Fibroblast of lung (primary cell): ENCODE results near the gene TMEM248. TPM values are rescaled to one million over a fixed set of nuclear protein-coding genes. Genes with fewer than 3 reads are reported as not detected.
"Not testable (repeated sequence)": the region's sequence is repeated elsewhere in the genome, so short reads cannot be mapped to it uniquely, and the experiment has no call there.

Experiments used
- DNase-seq, 2 donors: peaks; one replicate each; pipeline versions ENCODE4 v3.0.0 to v3.0.0-alpha.2; 2010; ENCODE audit warnings: low read depth in 2 of 2
- H2AFZ ChIP-seq: 2 replicates; pipeline ENCODE4 v1.5.1; 2012; ENCODE audit warnings: low read length, control low read depth, inconsistent platforms
- H3K27ac ChIP-seq: 2 replicates; pipeline ENCODE4 v1.5.1; 2011; ENCODE audit warnings: low read length, control low read depth; ENCODE audit not compliant: insufficient read depth
- H3K27me3 ChIP-seq: 2 replicates; pipeline ENCODE4 v1.5.1; 2011; ENCODE audit warnings: mild to moderate bottlenecking, low read length; ENCODE audit not compliant: control insufficient read depth, insufficient read depth
- H3K36me3 ChIP-seq: 2 replicates; pipeline ENCODE4 v1.5.1; 2011; ENCODE audit warnings: low read length; ENCODE audit not compliant: control insufficient read depth, insufficient read depth
- H3K4me1 ChIP-seq: 2 replicates; pipeline ENCODE4 v1.5.1; 2011; ENCODE audit warnings: low read length; ENCODE audit not compliant: control insufficient read depth, insufficient read depth; ENCODE audit errors: extremely low read depth
- H3K4me2 ChIP-seq: 2 replicates; pipeline ENCODE4 v1.5.1; 2011; ENCODE audit warnings: low read length, control low read depth; ENCODE audit not compliant: insufficient read depth; ENCODE audit errors: extremely low read depth
- H3K4me3 ChIP-seq, 4 experiments: fragments of 200-600 bp in 1 of 4; sonication (generic) in 1 of 4; replicated peaks in 1 of 4; 2 replicates each; pipeline ENCODE4 v1.5.1; 2011 to 2016; ENCODE audit warnings: low read length in 4 of 4, low read depth in 3 of 4, mild to moderate bottlenecking in 3 of 4, control low read depth in 2 of 4, inconsistent platforms in 1 of 4, mixed read lengths in 1 of 4; ENCODE audit not compliant: insufficient read depth in 1 of 4; ENCODE audit errors: control extremely low read depth in 1 of 4
- H3K79me2 ChIP-seq: 2 replicates; pipeline ENCODE4 v1.5.1; 2012; ENCODE audit warnings: mild to moderate bottlenecking, low read length, inconsistent platforms; ENCODE audit not compliant: control insufficient read depth, insufficient read depth
- H3K9ac ChIP-seq: 2 replicates; pipeline ENCODE4 v1.5.1; 2011; ENCODE audit warnings: mild to moderate bottlenecking, low read length, control low read depth; ENCODE audit not compliant: insufficient read depth
- H3K9me3 ChIP-seq: 2 replicates; pipeline ENCODE4 v1.5.1; 2012; ENCODE audit warnings: low read depth, low read length; ENCODE audit not compliant: control insufficient read depth, insufficient read depth
- H4K20me1 ChIP-seq: 2 replicates; pipeline ENCODE4 v1.5.1; 2011; ENCODE audit warnings: low read length; ENCODE audit not compliant: control insufficient read depth, insufficient read depth; ENCODE audit errors: extremely low read depth
- polyA plus RNA-seq, 2 donors: library from polyadenylated mRNA; depleted of rRNA in 1 of 2; stranded (reverse) in 1 of 2; unstranded in 1 of 2; fragments of >200 nt; gene quantifications; 2 replicates each; pipeline ENCODE4 v1.2.1, GENCODE V29; 2011 to 2012; ENCODE audit warnings: missing spikeins in 1 of 2
- total RNA-seq: library from RNA; depleted of rRNA; stranded (reverse); fragments of >200 nt; gene quantifications from 2 replicates; pipeline ENCODE4 v1.2.1, GENCODE V29; 2014
- TF ChIP-seq, protein P1 (sequence below), 2 donors: IDR thresholded peaks in 1 of 2; conservative IDR thresholded peaks in 1 of 2; 1 replicate in 1 of 2; 2 replicates in 1 of 2; pipeline ENCODE4 v1.5.1; 2011 to 2012; ENCODE audit warnings: low read length in 2 of 2, control low read depth in 1 of 2, inconsistent platforms in 1 of 2, low read depth in 1 of 2, mild to moderate bottlenecking in 1 of 2

The TMEM248 gene
- total and polyA plus RNA-seq, 2 donors (not counting 1 experiment from before 2014, with no cell fraction given), result 65.7 to 162 TPM

DNA sequence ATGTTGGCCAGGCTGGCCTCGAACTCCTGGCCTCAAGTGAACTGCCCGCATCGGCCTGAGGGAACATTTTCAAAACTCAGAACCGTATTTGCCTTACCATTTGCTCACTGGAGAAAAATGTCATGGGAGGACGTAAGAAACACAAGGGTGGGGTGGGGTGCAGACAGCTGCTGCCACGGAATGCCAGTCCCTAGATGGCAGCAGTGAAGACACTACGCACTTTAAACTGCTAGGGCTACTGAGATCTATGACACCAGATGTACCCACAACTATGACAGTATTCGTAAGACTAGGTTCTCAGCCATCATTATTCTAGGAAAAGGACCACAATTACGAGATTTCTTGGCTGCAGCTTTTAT is 73.6 kb downstream of the TMEM248 start:
- Histone ChIP-seq H3K4me3 (peak overlapping the region; percentile 69 to 77 (median 72)), H3K4me2 (peak overlapping the region; percentile 32), H3K9ac (peak overlapping the region; percentile 93), H3K79me2 (peaks cover 15% of the 10 kb centered on the region), H3K27ac (peak overlapping the region; percentile 98)
- TF ChIP-seq, protein P1, sequence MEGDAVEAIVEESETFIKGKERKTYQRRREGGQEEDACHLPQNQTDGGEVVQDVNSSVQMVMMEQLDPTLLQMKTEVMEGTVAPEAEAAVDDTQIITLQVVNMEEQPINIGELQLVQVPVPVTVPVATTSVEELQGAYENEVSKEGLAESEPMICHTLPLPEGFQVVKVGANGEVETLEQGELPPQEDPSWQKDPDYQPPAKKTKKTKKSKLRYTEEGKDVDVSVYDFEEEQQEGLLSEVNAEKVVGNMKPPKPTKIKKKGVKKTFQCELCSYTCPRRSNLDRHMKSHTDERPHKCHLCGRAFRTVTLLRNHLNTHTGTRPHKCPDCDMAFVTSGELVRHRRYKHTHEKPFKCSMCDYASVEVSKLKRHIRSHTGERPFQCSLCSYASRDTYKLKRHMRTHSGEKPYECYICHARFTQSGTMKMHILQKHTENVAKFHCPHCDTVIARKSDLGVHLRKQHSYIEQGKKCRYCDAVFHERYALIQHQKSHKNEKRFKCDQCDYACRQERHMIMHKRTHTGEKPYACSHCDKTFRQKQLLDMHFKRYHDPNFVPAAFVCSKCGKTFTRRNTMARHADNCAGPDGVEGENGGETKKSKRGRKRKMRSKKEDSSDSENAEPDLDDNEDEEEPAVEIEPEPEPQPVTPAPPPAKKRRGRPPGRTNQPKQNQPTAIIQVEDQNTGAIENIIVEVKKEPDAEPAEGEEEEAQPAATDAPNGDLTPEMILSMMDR (conservative IDR thresholded peaks at IDR 0.05 in 1 of 2, IDR thresholded peaks at IDR 0.05 in 1 of 2; ENCODE audit: low read depth in 1 of 2, low read length in 2 of 2), result peak; percentile 30 to 40
- DNase-seq, result peak; percentile 84 to 89
- H3K4me1 ChIP-seq, H4K20me1 ChIP-seq, H3K27me3 ChIP-seq, H3K9me3 ChIP-seq, H3K36me3 ChIP-seq, H2AFZ ChIP-seq: not testable (repeated sequence)

DNA sequence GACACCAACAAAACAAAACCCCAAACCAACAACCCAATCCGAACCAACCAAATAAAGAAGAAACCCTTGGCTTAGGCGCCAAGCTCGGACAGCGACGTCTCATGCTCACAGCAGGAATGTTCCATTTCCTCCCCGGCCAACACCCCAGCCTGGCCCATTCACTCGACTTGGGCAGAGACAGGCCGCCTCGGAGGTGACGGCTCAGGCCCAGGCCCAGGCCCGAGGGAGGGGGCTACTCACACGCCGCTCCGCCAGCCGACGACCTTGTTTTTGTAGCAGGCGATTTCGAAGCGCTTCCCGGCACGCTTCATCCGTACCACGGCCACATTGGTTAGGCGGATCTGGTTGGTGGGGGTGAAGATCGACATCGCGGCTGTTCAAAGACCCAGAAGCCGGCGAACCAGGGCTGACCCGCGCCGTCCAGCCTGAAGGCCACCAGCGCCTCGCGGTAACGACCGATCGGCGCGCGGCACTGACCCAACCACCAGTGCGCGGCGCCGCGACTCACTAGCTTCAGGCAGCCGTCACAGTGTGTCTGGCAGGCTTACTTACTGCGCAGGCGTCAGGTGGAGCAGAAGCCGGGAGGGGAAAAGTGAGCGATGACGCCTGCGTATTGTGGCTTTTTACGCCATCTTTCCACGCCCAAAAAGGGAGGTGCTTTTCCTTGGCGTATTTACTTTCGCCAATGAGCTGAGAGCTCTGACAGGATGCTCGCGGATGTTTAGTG is 74.2 kb downstream of the TMEM248 start, which contains the start of gene SBDS:
Gene SBDS, minus strand, starts transcription at position 537 of the 727 bp plus-strand sequence. Its CDS starts 169 bp downstream, at position 368.
- not testable (repeated sequence) for H3K36me3 ChIP-seq, H4K20me1 ChIP-seq, H3K4me1 ChIP-seq, H3K27me3 ChIP-seq, H3K9me3 ChIP-seq
- Histone ChIP-seq H3K79me2 (peaks cover 15% of the 10 kb centered on the region), H2AFZ (peak within 1 kb of the TSS; percentile 53), H3K4me2 (peak within 1 kb of the TSS; percentile 75), H3K9ac (peak within 1 kb of the TSS; percentile 93), H3K4me3 (peak within 1 kb of the TSS; percentile 69 to 77 (median 72)), H3K27ac (peak within 1 kb of the TSS; percentile 98)
- DNase-seq, result peak; percentile 97 to 99

DNA sequence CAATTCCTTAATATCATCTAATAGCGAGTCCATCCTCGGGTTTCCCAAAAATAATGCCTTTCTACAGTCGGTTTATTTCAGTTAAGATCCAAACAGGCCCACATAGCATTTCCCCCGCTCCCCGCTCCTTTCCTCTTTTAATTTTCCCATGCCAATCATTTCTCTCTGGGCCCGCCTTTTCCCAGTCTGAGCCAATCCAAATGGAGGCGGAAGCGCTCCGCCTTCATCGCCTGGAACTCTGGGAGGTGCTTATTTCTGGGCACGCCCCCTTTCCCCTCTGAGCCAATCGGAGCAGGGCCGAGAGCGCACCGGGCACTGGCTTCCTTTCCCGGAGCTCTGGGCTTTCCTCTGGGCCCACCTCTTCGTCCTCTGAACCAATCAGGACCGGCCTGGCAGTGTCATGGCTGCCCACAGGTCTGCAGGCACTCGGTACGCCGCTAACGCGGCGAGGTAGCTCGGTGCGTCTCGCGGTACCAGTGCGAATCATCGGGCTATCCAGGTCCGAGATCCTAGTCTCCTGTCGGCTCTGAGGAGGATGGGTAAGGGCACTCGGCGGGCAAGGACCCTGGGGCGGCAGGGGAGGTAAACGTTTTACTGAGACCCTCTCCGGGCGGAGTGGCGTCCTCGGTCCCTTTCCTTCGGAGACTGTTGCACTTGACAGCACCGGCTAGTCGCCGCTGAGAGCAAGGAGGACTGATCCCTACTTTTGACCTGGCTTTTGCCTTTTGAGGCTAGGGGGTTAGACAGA is 75.6 kb downstream of the TMEM248 start, which contains the start of gene TYW1:
Gene TYW1, plus strand, starts transcription at position 390 of the 748 bp plus-strand sequence. Its CDS starts 146 bp downstream, at position 536.
- H3K4me3 ChIP-seq, result peak within 1 kb of the TSS; percentile 72 to 86 (median 78)
- not testable (repeated sequence) for H4K20me1 ChIP-seq, H3K4me1 ChIP-seq, H3K36me3 ChIP-seq, H3K27me3 ChIP-seq, H3K9me3 ChIP-seq
- peak within 1 kb of the TSS; percentile 85 for H2AFZ ChIP-seq
- peak within 1 kb of the TSS; percentile 65 for H3K27ac ChIP-seq
- H3K4me2 ChIP-seq, result peak within 1 kb of the TSS; percentile 81
- DNase-seq, result peak; percentile 94 to 98
- H3K9ac ChIP-seq, result peak within 1 kb of the TSS; percentile 69
- peaks cover 15% of the 10 kb centered on the region for H3K79me2 ChIP-seq
